ENCODE measurements around the gene SLC35F6.
"Not testable (repeated sequence)": the region's sequence is repeated elsewhere in the genome, so short reads cannot be mapped to it uniquely, and the experiment has no call there.

The SLC35F6 gene

DNA sequence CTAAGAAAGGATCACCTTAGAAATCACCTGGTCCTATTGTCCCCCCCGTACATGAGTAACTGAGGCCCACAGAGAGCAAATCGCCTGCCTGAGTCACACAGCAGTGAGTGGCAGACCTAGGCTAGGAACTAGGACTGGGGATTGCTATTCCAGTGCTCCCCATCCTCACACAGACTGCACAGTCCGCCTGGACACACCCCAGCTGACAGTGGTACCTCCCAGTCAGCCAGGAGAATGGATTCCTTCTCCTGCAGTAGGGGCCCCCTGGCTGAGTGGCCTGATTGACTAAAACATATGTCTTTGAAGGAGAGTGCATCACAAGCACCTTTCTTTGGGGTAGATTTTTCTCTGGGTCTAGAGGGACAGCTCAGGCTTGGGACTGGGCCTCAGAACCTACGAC, 32.4 kb upstream of the SLC35F6 start:
- FAIRE-seq = no peak

- FAIRE-seq = no peak
Measured at GRCh38 chr2:26732446-26732845, 31.6 kb upstream of the SLC35F6 start.

- no peak for FAIRE-seq
Measured at GRCh38 chr2:26733413-26733812, 30.7 kb upstream of the SLC35F6 start.

DNA sequence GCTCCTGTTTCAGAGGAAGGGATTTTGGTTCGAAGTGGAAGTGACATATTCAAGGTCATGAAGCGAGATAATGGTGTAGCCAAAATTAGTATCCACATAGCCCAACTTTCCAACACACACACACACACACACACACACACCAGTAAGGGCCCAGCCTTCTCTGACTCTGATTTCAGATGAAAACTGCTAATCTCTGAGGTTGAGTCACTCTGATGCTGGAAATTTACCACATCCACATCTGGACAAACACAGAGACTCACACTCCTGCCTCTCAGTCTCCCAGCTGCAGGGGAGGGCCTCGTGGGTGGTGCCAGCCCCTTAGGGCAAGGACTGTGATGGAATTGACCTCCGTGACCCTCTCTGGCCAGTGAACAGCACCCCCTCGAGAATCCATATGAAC, 29.0 kb upstream of the SLC35F6 start:
- no peak for FAIRE-seq

DNA sequence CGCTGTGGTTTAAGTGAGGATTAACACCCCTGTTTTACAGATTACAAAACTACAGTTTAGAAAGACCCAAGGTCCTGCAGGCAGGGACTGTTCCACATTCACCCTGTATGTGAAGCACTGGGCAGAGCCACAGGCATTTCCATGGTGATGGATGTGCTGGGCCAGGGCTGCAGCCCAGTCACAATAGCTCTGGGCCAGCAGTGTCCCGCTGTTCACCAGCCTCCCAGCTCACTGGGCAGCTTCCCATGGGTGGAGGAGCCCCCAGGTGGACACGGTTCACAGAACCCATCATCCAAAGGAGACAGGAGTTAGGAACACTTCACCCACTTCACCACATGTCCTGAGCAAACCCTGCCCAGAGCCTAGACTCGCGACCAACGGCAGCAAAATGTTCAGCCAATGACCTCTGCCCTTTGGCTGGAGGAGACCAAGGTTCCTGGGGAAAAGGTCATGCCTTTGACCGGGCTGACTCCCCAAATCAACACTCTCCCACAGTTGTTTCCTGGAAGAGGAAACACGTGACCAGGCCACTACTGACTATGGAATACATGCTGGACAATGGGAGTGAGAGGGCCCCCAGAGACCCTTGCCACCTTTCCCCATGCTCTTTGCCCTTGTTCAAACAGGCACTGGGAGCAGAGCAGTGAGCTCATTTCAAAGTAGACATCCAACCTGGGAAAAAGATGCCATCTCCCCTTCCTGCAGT, 28.0 kb upstream of the SLC35F6 start:
- no peak for FAIRE-seq

GRCh38 chr2:26737221-26737620, 26.9 kb upstream of the SLC35F6 start:
- FAIRE-seq = no peak

- no peak for FAIRE-seq
Measured at GRCh38 chr2:26738481-26738880, 25.6 kb upstream of the SLC35F6 start.

DNA sequence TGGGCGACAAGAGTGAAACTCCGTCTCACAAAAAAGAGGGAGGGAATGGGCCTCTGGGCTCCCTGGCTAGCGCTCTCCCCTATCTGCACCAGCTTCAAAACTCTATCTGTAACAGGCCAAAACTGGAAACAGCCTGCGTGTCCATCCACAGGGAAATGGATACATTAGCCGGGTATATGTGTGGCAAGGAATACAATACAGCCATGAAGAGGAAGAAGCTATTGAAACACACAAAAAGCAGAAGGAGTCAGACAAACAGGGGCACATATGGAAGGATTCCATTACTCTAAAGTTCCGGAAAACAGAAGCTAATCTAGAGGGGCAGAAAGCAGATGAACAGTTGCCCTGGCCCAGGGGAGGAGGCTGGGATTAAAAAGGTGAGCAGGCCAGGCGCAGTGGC, 24.6 kb upstream of the SLC35F6 start:
- no peak for FAIRE-seq

- no peak for FAIRE-seq
Measured at GRCh38 chr2:26740346-26740745, 23.7 kb upstream of the SLC35F6 start.

DNA sequence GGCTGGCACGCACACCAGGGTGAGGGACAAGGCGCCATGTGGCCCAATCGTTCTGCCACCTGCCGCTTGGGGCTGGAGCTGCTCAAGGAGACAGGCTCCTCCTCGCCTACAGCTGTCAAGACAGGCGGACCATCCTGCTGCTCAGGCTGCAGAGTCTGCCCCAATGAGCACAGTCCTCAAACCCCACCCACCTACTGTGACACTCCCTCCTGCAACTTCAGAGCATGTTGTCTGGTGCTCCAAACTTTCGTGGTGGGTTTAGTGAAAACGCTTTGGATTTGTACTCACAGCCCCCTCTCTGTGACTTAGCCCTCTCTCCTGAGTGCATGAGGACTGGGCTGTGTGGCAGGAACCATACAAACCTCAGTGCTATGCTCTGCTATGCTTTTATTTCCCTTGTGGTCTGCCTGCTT, 23.2 kb upstream of the SLC35F6 start:
- FAIRE-seq = no peak

DNA sequence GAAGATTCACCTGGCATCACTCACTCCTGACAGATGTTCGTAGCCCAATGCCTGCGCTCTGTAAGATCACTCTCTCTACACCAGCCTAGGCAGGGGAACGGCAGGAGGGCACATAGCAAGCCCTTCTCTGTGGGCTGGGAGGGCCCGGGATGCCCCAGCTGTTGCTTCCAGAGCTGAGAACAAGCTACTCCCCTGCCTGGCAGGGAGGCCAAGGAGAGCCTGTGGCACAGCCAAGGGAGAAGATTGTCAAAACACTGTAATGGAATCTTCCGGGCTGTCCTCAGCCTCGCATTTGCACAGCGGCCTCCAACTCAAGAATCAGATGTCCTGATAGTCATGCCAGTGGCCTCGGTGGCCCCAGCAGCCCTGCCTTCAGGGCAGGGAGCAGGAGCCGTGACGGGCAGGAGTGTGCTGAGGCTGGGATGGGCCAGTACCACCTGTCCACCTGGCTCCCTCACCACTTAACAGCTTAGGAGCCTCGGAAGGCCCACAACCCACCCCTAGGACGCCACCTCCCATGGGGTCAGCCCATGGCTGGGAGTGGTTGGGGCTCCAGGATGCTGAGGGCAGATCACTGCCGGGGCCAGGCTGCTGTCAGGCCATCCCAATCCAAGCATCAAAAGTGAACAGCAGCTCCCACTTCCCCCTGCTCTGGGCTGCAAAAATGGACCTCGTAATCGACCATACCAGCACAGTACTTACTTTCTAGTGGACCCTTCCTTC, 21.9 kb upstream of the SLC35F6 start:
- FAIRE-seq = no peak

- no peak for FAIRE-seq
Measured at GRCh38 chr2:26743852-26744251, 20.2 kb upstream of the SLC35F6 start.

DNA sequence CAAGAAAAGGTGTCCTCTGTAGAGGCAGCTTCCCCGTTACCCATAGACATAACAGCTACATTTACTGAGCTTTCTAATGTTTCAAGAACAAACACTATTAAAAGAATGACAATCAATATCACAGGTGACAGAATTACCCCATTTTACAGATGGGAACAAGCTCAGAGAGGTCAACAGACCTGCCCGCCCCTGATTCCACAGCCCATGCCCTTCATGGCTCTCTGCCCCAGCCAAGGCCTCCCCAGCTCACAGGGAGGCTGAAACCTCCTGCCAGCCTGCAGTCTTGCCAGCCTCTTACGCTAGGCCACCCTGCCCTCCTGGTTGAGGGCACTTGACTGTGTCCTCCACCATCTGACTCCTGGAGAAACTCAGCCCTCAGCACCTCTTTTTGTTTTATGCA, 19.1 kb upstream of the SLC35F6 start:
- FAIRE-seq = no peak

DNA sequence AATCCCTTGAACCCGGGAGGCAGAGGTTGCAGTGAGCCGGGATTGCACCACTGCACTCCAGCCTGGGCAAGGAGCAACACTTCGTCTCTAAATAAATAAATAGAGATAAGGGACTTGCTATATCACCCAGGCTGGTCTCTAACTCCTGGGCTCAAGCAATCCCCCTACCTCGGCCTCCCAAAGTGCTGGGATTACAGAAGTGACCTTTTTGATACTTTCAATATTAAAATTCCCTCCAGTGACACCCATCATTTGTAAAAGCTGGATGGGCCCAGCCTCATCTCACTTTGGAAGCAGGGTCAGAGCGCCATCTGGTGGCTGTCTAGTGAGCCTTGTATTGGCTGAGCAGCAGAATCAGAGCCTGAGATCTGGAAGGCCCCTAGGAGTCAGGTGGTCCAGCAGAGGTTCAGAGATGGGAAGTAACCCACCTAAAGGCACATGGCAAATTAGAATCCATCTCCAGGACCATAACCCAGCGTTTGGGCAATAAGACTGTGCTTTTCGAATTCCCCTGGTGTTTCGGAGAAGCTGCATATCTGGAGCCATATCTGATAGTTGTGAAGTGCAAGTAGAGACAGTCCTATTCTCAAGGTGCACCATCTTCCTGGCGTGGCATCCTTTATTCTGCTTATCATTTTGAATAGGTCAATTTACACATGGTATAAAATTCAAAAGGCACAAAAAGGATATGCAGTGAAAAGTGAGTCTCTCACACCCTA, 18.3 kb upstream of the SLC35F6 start:
- peak; percentile 62 for FAIRE-seq

- FAIRE-seq = no peak
Measured at GRCh38 chr2:26746934-26747333, 17.1 kb upstream of the SLC35F6 start.

- not testable (repeated sequence) for FAIRE-seq
Measured at GRCh38 chr2:26749787-26750420, 14.2 kb upstream of the SLC35F6 start.

DNA sequence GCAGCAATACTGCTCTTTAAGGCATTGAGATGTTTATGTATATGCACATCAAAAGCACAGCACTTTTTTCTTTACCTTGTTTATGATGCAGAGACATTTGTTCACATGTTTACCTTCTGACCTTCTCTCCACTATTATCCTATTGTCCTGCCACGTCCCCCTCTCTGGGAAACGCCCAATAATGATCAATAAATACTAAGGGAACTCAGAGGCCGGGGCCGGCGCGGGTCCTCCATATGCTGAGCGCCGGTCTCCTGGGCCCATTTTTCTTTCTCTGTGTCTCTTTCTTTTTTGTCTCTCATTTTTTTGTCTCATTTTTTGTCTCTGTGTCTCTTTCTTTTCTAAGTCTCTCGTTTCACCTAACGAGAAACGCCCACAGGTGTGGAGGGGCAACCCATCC, 13.6 kb upstream of the SLC35F6 start:
- FAIRE-seq = not testable (repeated sequence)

GRCh38 chr2:26752656-26753055, 11.4 kb upstream of the SLC35F6 start:
- FAIRE-seq = peak; percentile 89

DNA sequence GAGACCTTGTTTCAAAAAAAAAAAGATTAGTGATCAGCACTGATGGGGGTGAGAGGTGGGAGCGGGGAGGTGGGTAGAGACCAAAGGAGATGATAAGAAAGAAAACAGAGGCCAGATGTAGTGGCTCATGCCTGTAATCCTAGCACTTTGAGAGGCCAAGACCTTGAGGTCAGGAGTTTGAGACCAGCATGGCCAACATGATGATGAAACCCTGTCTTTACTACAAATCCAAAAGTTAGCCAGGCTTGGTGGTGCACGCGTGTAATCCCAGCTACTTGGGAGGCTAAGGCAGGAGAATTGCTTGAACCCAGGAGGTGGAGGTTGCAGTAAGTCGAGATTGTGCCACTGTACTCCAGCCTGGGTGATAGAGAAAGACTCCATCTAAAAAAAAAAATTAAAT, 9.5 kb upstream of the SLC35F6 start:
- no peak for FAIRE-seq

GRCh38 chr2:26754972-26755670, 9.0 kb upstream of the SLC35F6 start:
- FAIRE-seq = no peak

GRCh38 chr2:26756337-26756736, 7.7 kb upstream of the SLC35F6 start:
- no peak for FAIRE-seq

- no peak for FAIRE-seq
Measured at GRCh38 chr2:26757873-26758789, 6.0 kb upstream of the SLC35F6 start.

All from islet of Langerhans (tissue), 1 donor.